Measurements from ENCODE around the gene GABRG3.
"Not testable (repeated sequence)": the region's sequence is repeated elsewhere in the genome, so short reads cannot be mapped to it uniquely, and the experiment has no call there.

Gene GABRG3

GRCh38 chr15:27330326-27330725 is 359.3 kb downstream of the GABRG3 start:
- in situ Hi-C loops (cut with HindIII; ENCODE audit: low pct_ligation_motif_present, low pct_unique_long_range_greater_than_20kb, low sequenced_read_pairs), result no loop called here
- no peak for DNase-seq

GRCh38 chr15:27336676-27337075 is 365.7 kb downstream of the GABRG3 start:
- in situ Hi-C loops (cut with HindIII; ENCODE audit: low pct_ligation_motif_present, low pct_unique_long_range_greater_than_20kb, low sequenced_read_pairs), result no loop called here
- DNase-seq, result peak; percentile 77

GRCh38 chr15:27339138-27339537 is 368.2 kb downstream of the GABRG3 start:
- no peak for DNase-seq
- in situ Hi-C loops (cut with HindIII; ENCODE audit: low pct_ligation_motif_present, low pct_unique_long_range_greater_than_20kb, low sequenced_read_pairs), result no loop called here

- in situ Hi-C loops (cut with HindIII; ENCODE audit: low pct_ligation_motif_present, low pct_unique_long_range_greater_than_20kb, low sequenced_read_pairs), result no loop called here
- no peak for DNase-seq
Observed at GRCh38 chr15:27341780-27342343, 370.9 kb downstream of the GABRG3 start.

- in situ Hi-C loops (cut with HindIII; ENCODE audit: low pct_ligation_motif_present, low pct_unique_long_range_greater_than_20kb, low sequenced_read_pairs), result no loop called here
- no peak for DNase-seq
Observed at GRCh38 chr15:27342991-27343390, 372.0 kb downstream of the GABRG3 start.

GRCh38 chr15:27352136-27352535 is 381.2 kb downstream of the GABRG3 start:
- no peak for DNase-seq
- in situ Hi-C loops (cut with HindIII; ENCODE audit: low pct_ligation_motif_present, low pct_unique_long_range_greater_than_20kb, low sequenced_read_pairs), result no loop called here

GRCh38 chr15:27353856-27354255 is 382.9 kb downstream of the GABRG3 start:
- DNase-seq, result no peak
- in situ Hi-C loops (cut with HindIII; ENCODE audit: low pct_ligation_motif_present, low pct_unique_long_range_greater_than_20kb, low sequenced_read_pairs), result no loop called here

- in situ Hi-C loops (cut with HindIII; ENCODE audit: low pct_ligation_motif_present, low pct_unique_long_range_greater_than_20kb, low sequenced_read_pairs), result no loop called here
- DNase-seq, result peak; percentile 14
Observed at GRCh38 chr15:27358751-27359434, 387.9 kb downstream of the GABRG3 start.

- DNase-seq, result no peak
- in situ Hi-C loops (cut with HindIII; ENCODE audit: low pct_ligation_motif_present, low pct_unique_long_range_greater_than_20kb, low sequenced_read_pairs), result no loop called here
Observed at GRCh38 chr15:27359586-27359985, 388.6 kb downstream of the GABRG3 start.

GRCh38 chr15:27360316-27360715 is 389.3 kb downstream of the GABRG3 start:
- no peak for DNase-seq
- in situ Hi-C loops (cut with HindIII; ENCODE audit: low pct_ligation_motif_present, low pct_unique_long_range_greater_than_20kb, low sequenced_read_pairs), result no loop called here

- no peak for DNase-seq
- in situ Hi-C loops (cut with HindIII; ENCODE audit: low pct_ligation_motif_present, low pct_unique_long_range_greater_than_20kb, low sequenced_read_pairs), result no loop called here
Observed at GRCh38 chr15:27361438-27361837, 390.5 kb downstream of the GABRG3 start.

- no peak for DNase-seq
- in situ Hi-C loops (cut with HindIII; ENCODE audit: low pct_ligation_motif_present, low pct_unique_long_range_greater_than_20kb, low sequenced_read_pairs), result no loop called here
Observed at GRCh38 chr15:27365456-27365855, 394.5 kb downstream of the GABRG3 start.

GRCh38 chr15:27377391-27377790 is 406.4 kb downstream of the GABRG3 start:
- in situ Hi-C loops (cut with HindIII; ENCODE audit: low pct_ligation_motif_present, low pct_unique_long_range_greater_than_20kb, low sequenced_read_pairs); DNase-seq: not testable (repeated sequence)

- in situ Hi-C loops (cut with HindIII; ENCODE audit: low pct_ligation_motif_present, low pct_unique_long_range_greater_than_20kb, low sequenced_read_pairs), result no loop called here
- DNase-seq, result no peak
Observed at GRCh38 chr15:27382361-27383025, 411.5 kb downstream of the GABRG3 start.

GRCh38 chr15:27383726-27384125 is 412.7 kb downstream of the GABRG3 start:
- in situ Hi-C loops (cut with HindIII; ENCODE audit: low pct_ligation_motif_present, low pct_unique_long_range_greater_than_20kb, low sequenced_read_pairs), result no loop called here
- DNase-seq, result no peak

GRCh38 chr15:27392163-27392562 is 421.2 kb downstream of the GABRG3 start:
- in situ Hi-C loops (cut with HindIII; ENCODE audit: low pct_ligation_motif_present, low pct_unique_long_range_greater_than_20kb, low sequenced_read_pairs), result no loop called here
- DNase-seq, result no peak

GRCh38 chr15:27396521-27396920 is 425.5 kb downstream of the GABRG3 start:
- in situ Hi-C loops (cut with HindIII; ENCODE audit: low pct_ligation_motif_present, low pct_unique_long_range_greater_than_20kb, low sequenced_read_pairs), result no loop called here

GRCh38 chr15:27396996-27397395 is 426.0 kb downstream of the GABRG3 start:
- in situ Hi-C loops (cut with HindIII; ENCODE audit: low pct_ligation_motif_present, low pct_unique_long_range_greater_than_20kb, low sequenced_read_pairs), result no loop called here

More at GRCh38 chr15:27396521-27396920, 425.5 kb downstream of the GABRG3 start:
- DNase-seq, result no peak

GRCh38 chr15:27398631-27399161 is 427.7 kb downstream of the GABRG3 start:
- no peak for DNase-seq
- in situ Hi-C loops (cut with HindIII; ENCODE audit: low pct_ligation_motif_present, low pct_unique_long_range_greater_than_20kb, low sequenced_read_pairs), result no loop called here

More at GRCh38 chr15:27396996-27397395, 426.0 kb downstream of the GABRG3 start:
- no peak for DNase-seq

- DNase-seq, result no peak
- in situ Hi-C loops (cut with HindIII; ENCODE audit: low pct_ligation_motif_present, low pct_unique_long_range_greater_than_20kb, low sequenced_read_pairs), result no loop called here
Observed at GRCh38 chr15:27399241-27399640, 428.3 kb downstream of the GABRG3 start.
